NAMALWA (cell line): ENCODE results near the gene KCNJ6.

Experiments used
- DNase-seq: peaks from one replicate; pipeline ENCODE4 v3.0.0-alpha.2; 2015; ENCODE audit warnings: low spot score

The KCNJ6 gene

DNA sequence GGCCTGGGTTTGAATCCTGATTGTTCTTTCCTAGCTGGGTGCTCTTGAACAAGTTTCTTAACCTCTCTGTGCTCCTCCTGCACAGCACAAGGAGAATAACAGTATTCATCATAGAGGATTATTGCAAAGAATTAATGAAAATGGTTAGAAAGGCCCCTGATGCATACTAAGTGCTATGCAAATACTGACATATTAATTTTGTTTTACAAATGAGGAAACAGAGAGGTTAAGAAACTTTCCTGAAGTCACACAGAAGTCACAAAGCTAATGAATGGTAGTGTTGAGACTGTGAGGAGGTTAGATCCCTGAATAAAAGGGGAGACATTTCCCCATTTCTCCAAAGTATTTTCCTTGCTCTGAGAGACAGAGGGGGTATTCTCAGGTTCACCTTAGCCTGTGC is 99.0 kb downstream of the KCNJ6 start:
- DNase-seq = no peak

DNA sequence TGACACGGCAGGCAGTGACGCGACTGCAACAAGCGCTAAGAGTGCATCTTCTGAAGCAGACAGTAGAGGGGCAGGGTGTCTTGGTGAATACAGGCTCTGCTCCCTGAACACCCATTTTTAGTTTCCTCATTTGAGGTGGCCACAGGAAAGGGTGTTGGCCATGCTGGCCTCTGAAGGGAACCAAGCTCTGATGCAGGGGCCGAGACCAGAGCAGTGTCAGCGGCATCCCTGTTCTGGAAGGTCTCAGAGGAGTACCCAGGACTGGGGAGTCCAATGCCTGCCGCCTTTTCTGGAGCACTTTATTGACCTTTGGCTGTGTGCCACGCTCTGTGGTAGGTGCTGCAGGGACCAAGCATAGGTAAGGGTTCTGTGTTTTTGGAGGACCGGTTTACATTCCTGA is 100.4 kb downstream of the KCNJ6 start:
- no peak for DNase-seq

- no peak for DNase-seq
Measured at GRCh38 chr21:37811711-37812110, 104.5 kb downstream of the KCNJ6 start.

DNA sequence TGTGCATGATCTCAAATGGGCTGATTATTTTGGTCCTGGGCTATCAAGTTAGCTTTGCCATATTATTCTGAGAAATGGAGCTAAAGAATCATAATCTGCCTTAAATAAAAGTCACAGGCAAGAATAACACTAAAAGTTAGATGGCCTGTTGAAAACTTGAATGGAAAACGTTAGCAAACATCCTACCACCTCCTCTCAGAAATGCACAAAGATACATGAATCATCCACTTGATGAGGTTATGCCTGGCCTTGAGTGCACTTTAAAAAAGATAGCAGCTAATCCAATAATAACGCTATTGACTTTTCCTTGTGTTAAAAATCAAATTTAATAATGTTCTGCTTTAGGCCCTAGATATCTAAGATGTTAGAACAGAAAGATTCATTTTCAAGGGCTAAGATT is 108.0 kb downstream of the KCNJ6 start:
- no peak for DNase-seq

- DNase-seq = no peak
Measured at GRCh38 chr21:37805266-37805665, 111.0 kb downstream of the KCNJ6 start.

- no peak for DNase-seq
Measured at GRCh38 chr21:37804001-37804400, 112.3 kb downstream of the KCNJ6 start.

DNA sequence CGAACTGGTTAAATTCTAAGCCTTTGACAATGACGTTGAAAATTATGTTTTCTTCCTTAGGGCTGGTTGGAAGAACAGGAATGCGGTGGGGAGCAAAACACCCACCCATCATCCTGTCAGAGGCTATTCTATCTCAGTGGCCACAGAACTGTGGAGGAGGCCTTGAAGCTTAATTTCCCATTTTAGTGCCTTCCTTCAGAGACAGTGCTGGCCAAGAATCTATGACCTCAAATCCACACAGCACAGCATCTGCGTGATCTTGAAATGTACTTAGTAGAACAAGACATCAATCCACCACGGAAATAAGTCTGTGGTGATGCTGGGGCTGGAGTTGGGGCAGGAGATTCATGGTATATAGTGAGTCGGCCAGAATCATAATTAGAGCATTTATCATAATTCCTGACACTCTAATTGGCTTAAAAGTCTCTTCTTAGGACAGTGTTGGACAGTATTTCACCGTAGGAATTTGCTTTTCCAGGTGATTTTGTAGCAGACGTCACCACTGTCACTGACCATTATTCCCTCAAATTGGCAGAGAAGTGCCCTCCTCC is 113.1 kb downstream of the KCNJ6 start:
- no peak for DNase-seq

DNA sequence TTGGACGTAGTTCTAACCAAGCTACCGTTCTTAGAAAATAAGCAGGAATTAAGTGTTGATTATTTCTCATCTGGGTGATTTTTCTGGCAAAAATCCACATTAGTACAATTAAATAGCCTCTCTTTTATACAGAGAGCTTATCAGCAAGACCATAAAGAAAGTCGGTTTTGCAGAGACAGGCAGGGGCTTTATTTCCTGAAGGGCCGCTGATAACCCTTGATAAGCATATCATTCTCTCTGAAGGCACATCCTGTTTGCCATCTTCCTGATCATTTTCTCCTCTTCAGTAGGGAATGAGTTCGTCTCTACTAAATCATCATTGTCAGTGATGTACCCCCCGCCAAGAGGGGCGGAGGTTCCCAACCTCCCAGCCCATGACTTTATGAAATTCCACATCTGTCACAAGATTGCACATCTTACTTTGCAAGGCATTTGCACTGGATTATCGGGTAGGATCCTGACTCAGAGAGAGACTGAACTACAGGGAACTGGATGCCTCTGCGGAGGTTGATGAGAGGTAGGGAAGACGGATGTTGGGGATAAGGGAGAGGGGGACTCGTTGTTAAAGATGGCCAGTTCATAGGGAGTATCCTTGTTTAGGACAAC is 115.7 kb downstream of the KCNJ6 start:
- DNase-seq = no peak

GRCh38 chr21:37800057-37800455 is 116.2 kb downstream of the KCNJ6 start:
- DNase-seq = no peak

- no peak for DNase-seq
Measured at GRCh38 chr21:37799211-37800056, 116.8 kb downstream of the KCNJ6 start.

- no peak for DNase-seq
Measured at GRCh38 chr21:37797403-37797802, 118.9 kb downstream of the KCNJ6 start.

DNA sequence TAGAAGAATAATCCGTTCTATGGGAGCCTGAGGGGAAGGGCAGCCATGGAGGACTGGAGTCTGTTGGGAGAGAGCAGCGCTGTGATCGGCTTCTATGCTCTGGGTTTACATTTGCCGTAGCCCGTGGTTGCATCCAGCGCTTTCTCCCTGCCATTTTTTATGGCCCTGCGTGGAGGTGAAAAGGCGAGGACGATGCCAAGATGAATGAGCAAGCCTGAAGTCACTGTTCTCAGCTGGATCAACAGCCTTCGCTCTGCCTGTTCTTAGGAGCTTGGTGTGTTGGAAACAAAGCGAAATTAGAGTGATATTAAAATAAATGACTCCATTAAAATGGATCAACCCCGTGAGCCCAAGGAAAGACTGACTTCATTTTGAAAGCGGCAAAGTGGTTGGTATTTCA is 120.2 kb downstream of the KCNJ6 start:
- no peak for DNase-seq

- no peak for DNase-seq
Measured at GRCh38 chr21:37793660-37794059, 122.6 kb downstream of the KCNJ6 start.

GRCh38 chr21:37792046-37792445 is 124.2 kb downstream of the KCNJ6 start:
- DNase-seq = no peak

GRCh38 chr21:37790905-37791304 is 125.4 kb downstream of the KCNJ6 start:
- no peak for DNase-seq

DNA sequence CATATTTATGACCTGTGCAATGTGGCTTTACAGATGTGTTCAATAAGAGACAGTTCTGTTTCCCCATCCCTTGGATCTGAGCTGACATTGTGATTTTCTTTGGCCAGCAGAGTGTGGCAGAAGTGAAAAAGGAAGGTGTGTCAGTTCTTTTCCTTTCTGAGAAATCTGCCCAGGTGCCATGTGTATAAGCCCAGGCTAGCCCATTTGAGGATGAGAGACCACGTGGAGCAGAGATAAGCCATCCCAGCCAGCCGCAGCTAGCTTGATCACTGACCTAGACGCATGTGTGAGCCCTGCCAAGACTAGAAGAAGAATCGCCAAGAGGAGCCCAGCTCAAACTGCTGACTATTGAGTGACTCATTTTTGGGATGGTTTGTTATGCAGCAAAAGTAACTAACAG is 127.8 kb downstream of the KCNJ6 start:
- no peak for DNase-seq

- DNase-seq = no peak
Measured at GRCh38 chr21:37787456-37787855, 128.8 kb downstream of the KCNJ6 start.

- no peak for DNase-seq
Measured at GRCh38 chr21:37784591-37785318, 131.5 kb downstream of the KCNJ6 start.

DNA sequence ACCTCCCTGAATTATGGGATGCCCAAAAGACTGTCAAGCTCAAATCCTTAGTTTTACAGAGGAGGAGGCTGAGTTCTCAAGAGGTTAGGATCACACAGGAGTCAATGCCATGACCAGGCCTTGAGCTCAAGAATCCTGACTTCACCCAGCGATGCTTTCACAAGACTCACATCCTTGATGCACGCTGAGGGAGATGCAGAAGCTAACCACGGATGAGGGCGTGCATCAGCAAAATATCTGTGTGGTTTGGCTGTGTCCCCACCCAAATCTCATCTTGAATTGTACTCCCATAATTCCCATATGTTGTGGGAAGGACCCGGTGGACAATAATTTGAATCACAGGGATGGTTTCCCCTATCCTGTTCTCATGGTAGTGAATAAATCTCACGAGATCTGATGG is 133.2 kb downstream of the KCNJ6 start:
- DNase-seq = no peak

DNA sequence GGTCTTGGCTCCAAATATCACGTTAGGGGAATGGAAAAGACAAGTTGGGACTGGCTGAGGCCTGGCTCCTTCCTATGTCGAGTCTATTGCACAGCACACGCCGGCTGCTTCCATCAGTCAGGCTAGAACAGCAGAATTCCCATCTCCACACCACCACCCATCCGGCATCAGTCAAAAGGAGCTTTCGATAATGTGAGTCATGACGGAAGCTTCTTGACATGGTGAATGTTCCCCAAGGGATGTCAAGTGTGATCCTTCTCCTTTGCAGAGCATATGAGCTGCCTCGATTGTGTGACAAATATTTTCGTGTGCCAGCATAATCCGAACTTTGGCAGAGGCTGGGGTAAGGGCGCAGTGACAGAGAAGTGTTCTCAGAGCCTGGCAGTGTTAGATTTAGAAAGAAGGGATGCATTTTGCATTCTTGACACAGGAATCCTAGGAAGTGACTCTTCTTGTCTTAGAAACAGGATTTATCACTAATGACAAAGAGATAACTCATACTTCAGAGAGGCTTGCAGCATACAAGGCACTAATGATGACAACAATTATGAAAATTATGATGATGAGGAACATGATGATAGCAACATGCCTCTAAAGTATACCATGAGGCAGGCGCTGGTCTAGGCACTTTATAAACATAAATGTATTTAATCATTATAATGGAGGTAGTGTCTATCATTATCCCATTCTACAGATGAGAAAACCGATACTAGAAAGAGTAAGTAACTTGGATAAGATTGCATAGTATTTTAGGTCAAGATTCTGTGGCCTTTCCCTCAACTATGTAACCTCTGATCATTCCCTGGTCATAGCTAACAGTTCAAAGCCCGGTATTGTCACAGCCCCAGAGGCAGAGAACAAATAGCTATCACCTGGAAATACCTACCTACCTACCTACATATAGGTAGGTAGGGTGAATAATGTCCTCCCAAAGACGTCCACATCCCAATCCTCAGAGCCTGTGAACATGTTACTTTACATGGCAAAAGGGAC is 135.0 kb downstream of the KCNJ6 start:
- no peak for DNase-seq

DNA sequence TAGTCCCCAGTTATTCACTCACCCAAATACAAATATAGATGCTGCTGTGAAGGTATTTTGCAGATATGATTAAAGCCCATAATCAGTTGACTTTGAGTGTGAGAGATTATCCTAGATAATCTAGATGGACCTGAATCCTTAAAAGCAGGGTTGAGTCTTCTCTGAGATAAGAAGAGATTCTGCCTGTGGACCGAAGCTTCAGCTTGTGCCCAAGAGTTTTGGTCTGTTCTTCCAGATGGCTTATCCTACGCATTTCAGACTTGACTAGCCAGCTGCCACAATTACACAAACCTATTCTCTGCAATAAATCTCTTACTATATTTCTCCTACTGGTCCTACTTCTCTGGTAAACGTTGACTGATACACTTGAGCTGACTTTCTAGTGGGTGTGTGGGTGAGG is 145.1 kb downstream of the KCNJ6 start:
- no peak for DNase-seq

- DNase-seq = no peak
Measured at GRCh38 chr21:37770461-37770860, 145.8 kb downstream of the KCNJ6 start.
